Amniotic stem cell (primary cell): Measurements from ENCODE around the gene MSRB3.
"Not testable (repeated sequence)": the region's sequence is repeated elsewhere in the genome, so short reads cannot be mapped to it uniquely, and the experiment has no call there.

ENCODE experiments used
- DNase-seq: peaks from one replicate; lab custom pipeline; 2025; lab: John Stamatoyannopoulos, UW

Gene MSRB3

GRCh38 chr12:65278576-65279368, at the start of gene MSRB3:
MSRB3 (plus strand) TSS chr12:65278683; CDS start chr12:65308580, 29,897 bp downstream.
- DNase-seq, result peak; percentile 77

GRCh38 chr12:65229441-65229840, 49.0 kb upstream of the MSRB3 start:
- DNase-seq, result peak; percentile 57

- no peak for DNase-seq
Measured at GRCh38 chr12:65232476-65233077, 45.9 kb upstream of the MSRB3 start.

GRCh38 chr12:65237153-65237552, 41.3 kb upstream of the MSRB3 start:
- DNase-seq, result no peak

DNA sequence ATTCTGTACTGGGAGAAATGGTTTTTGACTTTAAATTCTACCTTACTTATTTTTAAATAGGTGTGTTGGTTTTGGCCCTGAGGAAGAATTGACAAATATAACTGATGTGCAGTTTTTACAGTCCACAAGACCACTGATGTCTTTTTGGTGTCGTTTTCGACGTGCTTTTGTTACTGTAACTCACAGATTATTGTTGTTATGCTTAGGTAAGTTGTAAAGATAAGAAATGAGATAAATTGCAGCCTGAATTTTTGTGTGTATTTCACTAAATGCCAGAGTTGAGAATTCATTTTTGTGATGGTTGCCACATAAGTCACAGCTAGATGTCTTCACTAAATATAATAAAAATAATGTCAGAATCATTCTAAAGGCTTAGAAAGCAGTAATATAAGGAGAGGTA, 39.9 kb upstream of the MSRB3 start:
- DNase-seq, result no peak

- DNase-seq, result no peak
Measured at GRCh38 chr12:65248656-65249633, 29.5 kb upstream of the MSRB3 start.

DNA sequence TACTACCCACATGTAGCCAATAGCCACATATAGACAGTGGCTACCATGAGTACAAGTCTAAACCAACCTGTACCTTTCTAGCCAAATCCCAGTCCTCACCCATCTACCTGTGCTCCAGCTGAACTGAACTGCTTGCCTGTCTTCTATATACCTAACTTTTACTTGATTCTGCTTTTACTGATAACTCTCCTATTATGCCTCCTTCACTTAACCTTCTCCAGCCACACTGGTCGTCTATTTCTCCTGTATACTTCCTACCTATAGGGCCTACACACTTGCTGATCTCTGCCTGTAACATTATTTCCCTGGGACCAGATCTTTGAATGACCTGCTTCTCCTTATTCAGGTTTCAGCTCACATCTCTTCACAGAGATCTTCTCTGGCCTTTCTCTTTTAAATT, 26.0 kb upstream of the MSRB3 start:
- no peak for DNase-seq

GRCh38 chr12:65257986-65258385, 20.5 kb upstream of the MSRB3 start:
- DNase-seq, result no peak

GRCh38 chr12:65259501-65259900, 19.0 kb upstream of the MSRB3 start:
- DNase-seq, result no peak

- no peak for DNase-seq
Measured at GRCh38 chr12:65263777-65264176, 14.7 kb upstream of the MSRB3 start.

- DNase-seq, result no peak
Measured at GRCh38 chr12:65266408-65266807, 12.1 kb upstream of the MSRB3 start.

- no peak for DNase-seq
Measured at GRCh38 chr12:65269603-65270002, 8.9 kb upstream of the MSRB3 start.

- no peak for DNase-seq
Measured at GRCh38 chr12:65274602-65275272, 3.7 kb upstream of the MSRB3 start.

GRCh38 chr12:65275627-65276026, 2.9 kb upstream of the MSRB3 start:
- no peak for DNase-seq

DNA sequence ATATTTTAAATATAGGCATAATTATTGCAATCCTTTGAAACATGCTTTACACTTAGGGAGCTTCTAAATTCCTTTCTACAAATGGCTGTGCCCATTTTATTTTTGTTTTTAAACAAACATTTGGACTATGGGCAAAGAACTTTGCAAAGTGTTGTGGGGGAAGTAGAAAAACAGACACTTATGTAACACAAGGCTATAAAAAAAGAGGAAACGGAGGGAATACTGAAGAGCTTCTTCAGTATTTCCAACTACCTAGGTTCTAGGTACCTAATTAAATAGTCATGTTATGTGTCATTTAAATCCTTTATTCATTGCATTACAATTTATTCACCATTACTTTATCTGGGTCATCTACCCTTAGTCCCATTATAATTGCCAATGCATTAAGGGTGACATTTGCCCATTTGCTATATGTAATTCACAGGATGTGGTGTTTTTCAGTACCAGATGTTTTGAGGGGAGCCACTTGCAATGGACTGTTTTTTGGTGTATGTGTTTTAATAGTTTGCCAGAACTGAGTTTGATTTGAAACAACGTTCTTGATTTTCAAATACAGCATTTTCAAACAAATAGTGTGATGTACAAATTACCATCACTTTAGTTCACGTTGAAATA, 1.5 kb upstream of the MSRB3 start:
- DNase-seq, result no peak

DNA sequence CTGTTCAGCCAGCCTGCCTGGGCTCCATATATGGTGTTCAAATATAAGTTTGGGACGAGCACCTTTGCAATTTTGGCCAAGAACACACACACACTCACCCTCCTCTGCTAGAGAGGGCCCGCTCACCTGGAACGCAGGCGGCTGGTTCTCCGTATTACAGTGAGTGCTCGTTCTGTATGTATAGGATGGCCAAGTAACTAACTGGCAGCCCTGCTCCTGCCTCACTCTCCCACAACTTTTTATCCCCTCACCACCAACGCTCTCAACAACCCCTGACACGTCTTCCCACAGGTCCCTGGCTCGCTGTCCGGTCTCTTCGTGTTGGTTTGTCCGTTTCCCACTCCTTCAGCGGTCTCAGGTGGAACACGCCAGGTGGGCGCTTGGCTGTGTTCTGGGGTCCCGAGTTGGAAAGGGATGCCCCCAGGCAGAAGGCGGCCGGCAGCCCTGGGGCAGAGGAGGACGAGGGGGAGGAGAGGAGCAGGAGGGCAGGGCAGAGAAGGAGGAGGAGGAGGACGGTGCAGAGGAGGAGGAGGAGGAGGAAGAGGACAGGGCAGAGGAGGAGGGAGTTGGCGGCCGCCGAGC, 398 bp upstream of the MSRB3 start:
- no peak for DNase-seq

DNA sequence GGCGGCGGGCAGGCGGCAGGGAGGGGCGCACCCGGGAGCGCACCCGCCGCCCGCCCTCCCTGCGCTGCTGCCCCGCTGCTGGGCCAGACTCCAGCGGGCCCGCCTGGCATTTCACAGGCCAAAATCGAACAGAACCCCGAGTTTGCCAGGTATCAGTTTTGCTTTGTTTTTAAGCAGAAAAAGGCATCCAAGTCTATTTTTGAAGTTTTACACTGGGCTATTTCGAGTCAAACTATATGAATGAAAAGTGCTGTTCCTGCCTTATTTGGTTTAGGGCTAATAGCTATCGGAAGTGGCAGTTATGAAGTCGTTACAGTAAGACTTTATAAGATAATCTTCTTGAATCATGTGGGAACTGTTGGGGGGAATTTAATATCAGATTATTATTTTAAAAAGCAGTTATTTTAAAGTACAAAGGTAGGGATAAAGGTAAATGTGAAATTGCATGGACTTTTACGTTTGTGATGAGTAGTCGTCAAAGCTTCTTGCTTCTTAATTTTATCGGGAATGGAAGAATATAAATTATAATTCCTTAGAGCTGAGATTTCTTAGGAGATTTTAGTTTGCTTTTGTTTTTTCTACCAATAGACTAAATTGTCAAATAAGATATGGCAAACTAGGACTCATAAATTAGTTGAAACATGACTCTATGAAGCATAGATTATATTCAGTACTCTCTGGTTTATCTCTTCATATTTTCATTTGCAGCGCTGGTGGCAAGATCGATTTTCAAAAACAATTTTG, 1.1 kb downstream of the MSRB3 start:
- no peak for DNase-seq

GRCh38 chr12:65280306-65280705, 1.8 kb downstream of the MSRB3 start:
- no peak for DNase-seq

GRCh38 chr12:65282840-65283239, 4.4 kb downstream of the MSRB3 start:
- DNase-seq, result no peak

DNA sequence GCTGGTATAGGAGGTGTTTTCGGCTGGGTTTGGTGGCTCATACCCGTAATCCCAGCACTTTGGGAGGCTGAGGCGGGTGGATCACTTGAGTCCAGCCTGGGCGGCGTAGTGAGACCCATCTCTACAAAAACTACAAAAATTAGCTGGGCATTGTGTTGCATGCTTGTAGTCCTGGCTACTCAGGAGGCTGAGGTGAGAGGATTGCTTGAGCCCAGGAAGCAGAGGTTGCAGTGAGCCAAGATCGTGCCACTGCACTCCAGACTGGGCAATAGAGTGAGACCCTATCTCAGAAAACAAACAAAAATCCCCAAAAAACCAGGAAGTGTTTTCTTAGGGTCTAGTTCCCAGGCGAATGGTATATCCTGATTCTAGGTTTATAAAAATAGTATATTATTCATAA, 7.0 kb downstream of the MSRB3 start:
- not testable (repeated sequence) for DNase-seq
